Spleen (tissue), 7 donors: ENCODE results near the gene ERVK3-1.

Source experiments
- CTCF ChIP-seq, 11 experiments: fragments of 200-600 bp in 7 of 11; fragments of 450-650 bp in 4 of 11; sonication (generic) in 4 of 11; IDR thresholded peaks in 8 of 11; conservative IDR thresholded peaks in 3 of 11; 1 replicate in 7 of 11; 2 replicates in 4 of 11; pipeline versions ENCODE4 v1.4.0 to v1.8.0; 2016 to 2021; ENCODE audit warnings: antibody characterized with exemption in 11 of 11, inconsistent platforms in 4 of 11, mild to moderate bottlenecking in 1 of 11
- POLR2A ChIP-seq, 3 donors: fragments of 450-650 bp; IDR thresholded peaks; one replicate each; pipeline ENCODE4 v1.5.1; 2017; ENCODE audit warnings: antibody characterized with exemption in 3 of 3, mild to moderate bottlenecking in 1 of 3
- POLR2AphosphoS5 ChIP-seq, 3 donors: sonication (generic); formaldehyde crosslinking; IDR thresholded peaks; one replicate each; pipeline ENCODE4 v1.5.1; 2017; ENCODE audit warnings: antibody characterized with exemption in 3 of 3
- donor health status: DM: no; HTN: no; CAD: no; lungs with moderate emphysema.
- donor health status: DM: no; HTN: no; CAD: no.
- donor health status: DM: no; HTN: no; CAD: no.

GRCh38 chr19:58305065-58305931 lies at the start of gene ERVK3-1:
- peak; percentile 13 to 74 (median 47) for TF ChIP-seq CTCF (IDR thresholded peaks at IDR 0.05 in 8 of 11, conservative IDR thresholded peaks at IDR 0.05 in 3 of 11)
- TF ChIP-seq POLR2A (IDR thresholded peaks at IDR 0.05): peak; percentile 66 to 86 (median 66)
- peak; percentile 99 to 100 (median 99) for TF ChIP-seq POLR2AphosphoS5 (IDR thresholded peaks at IDR 0.05)
